ENCODE data around the gene ERCC4. TPM values are rescaled to one million over a fixed set of nuclear protein-coding genes. Genes with fewer than 3 reads are reported as not detected.

Gene ERCC4
- polyA plus RNA-seq (2012; ENCODE audit: insufficient read length, low read depth), result 5.3 TPM

DNA sequence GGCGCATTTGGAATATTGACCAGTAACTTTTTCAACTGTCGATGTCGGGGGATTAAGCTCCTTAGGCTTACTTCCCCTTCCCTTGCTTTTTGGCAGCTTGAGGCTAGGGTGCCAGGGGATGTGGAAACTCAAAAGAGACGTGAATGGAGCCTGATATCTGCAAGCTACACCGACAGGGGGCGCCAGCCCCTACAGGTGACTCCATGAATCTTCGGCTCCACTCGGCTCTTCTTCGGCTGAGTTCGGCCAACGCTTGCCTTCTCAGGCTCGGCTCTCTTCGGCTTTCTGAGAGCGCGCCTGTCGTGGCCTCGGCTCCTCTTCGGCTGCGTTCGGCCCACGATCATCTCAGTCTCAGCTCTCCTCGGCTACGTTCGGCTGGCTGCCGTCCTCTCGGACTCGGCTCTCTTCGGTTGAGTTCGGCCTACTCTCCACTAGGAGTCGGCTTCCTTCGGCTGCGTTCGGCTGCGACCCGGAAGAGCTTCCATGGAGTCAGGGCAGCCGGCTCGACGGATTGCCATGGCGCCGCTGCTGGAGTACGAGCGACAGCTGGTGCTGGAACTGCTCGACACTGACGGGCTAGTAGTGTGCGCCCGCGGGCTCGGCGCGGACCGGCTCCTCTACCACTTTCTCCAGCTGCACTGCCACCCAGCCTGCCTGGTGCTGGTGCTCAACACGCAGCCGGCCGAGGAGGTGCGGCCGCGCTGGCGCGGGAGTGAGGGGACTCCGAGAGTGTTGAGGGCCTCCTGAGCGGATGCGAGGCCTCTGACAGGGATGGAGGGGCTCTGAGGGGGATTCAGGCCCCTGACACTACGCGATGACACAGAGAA lies at the start of gene ERCC4:
Gene ERCC4, plus strand, starts transcription at position 472 of the 827 bp plus-strand sequence. Its CDS starts 12 bp downstream, at position 484.
- TF ChIP-seq, protein P1, sequence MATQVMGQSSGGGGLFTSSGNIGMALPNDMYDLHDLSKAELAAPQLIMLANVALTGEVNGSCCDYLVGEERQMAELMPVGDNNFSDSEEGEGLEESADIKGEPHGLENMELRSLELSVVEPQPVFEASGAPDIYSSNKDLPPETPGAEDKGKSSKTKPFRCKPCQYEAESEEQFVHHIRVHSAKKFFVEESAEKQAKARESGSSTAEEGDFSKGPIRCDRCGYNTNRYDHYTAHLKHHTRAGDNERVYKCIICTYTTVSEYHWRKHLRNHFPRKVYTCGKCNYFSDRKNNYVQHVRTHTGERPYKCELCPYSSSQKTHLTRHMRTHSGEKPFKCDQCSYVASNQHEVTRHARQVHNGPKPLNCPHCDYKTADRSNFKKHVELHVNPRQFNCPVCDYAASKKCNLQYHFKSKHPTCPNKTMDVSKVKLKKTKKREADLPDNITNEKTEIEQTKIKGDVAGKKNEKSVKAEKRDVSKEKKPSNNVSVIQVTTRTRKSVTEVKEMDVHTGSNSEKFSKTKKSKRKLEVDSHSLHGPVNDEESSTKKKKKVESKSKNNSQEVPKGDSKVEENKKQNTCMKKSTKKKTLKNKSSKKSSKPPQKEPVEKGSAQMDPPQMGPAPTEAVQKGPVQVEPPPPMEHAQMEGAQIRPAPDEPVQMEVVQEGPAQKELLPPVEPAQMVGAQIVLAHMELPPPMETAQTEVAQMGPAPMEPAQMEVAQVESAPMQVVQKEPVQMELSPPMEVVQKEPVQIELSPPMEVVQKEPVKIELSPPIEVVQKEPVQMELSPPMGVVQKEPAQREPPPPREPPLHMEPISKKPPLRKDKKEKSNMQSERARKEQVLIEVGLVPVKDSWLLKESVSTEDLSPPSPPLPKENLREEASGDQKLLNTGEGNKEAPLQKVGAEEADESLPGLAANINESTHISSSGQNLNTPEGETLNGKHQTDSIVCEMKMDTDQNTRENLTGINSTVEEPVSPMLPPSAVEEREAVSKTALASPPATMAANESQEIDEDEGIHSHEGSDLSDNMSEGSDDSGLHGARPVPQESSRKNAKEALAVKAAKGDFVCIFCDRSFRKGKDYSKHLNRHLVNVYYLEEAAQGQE (IDR thresholded peaks at IDR 0.05; ENCODE audit: insufficient read depth in 1 of 2, low read depth in 2 of 2, low read length in 2 of 2), result no peak
- no peak for TF ChIP-seq SIN3A (IDR thresholded peaks at IDR 0.05; ENCODE audit: borderline replicate concordance, insufficient read depth, low read length)
- TF ChIP-seq FOXP2 (optimal IDR thresholded peaks at IDR 0.05; ENCODE audit: borderline replicate concordance, extremely low read depth, extremely low read length, insufficient read depth), result peak; percentile 18
- peak; percentile 67; the same call in 1 of the 2 replicates for TF ChIP-seq POLR2AphosphoS5 (IDR thresholded peaks at IDR 0.05; ENCODE audit: low read depth, low read length)
- TF ChIP-seq TAF1 (IDR thresholded peaks at IDR 0.05; ENCODE audit: borderline replicate concordance, insufficient read depth, low read length), result 0 out of 2 replicates have a peak, but pooled peaks have one; percentile 28

DNA sequence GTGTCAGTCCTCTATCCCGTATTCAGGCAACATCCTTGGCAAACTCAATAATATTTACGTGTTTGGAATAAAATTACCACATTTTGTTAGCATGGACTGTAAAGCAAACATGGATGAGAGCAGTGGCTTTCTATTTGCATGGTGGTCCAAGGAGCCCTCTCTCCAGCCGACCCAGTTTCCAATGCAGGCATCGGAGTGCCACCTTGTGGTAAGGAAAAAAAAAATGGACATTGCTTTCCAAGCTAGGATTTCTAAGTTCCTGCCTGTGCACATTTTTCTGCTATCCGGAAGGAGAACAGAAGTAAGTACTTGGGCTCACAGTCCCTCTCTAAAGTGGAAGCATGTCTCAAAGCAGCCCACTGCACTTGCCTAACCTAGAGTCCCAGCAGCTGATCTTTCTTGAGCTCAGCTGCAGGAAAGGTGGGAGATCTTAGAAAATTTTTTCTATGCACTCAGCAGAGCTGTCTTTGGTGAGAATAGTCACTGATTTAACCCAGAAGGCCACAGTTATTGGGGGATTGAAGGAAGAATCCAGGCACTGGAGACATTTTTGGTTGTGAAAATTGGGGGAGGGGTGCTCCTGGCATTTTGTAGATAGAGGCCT lies 46.0 kb upstream of the ERCC4 start:
- TF ChIP-seq SIN3A (IDR thresholded peaks at IDR 0.05; ENCODE audit: borderline replicate concordance, insufficient read depth, low read length) (no peak), POLR2AphosphoS5 (IDR thresholded peaks at IDR 0.05; ENCODE audit: low read depth, low read length) (no peak), TAF1 (IDR thresholded peaks at IDR 0.05; ENCODE audit: borderline replicate concordance, insufficient read depth, low read length) (no peak), FOXP2 (optimal IDR thresholded peaks at IDR 0.05; ENCODE audit: borderline replicate concordance, extremely low read depth, extremely low read length, insufficient read depth) (no peak)
- TF ChIP-seq, protein P1 (IDR thresholded peaks at IDR 0.05; ENCODE audit: insufficient read depth in 1 of 2, low read depth in 2 of 2, low read length in 2 of 2), result no peak

DNA sequence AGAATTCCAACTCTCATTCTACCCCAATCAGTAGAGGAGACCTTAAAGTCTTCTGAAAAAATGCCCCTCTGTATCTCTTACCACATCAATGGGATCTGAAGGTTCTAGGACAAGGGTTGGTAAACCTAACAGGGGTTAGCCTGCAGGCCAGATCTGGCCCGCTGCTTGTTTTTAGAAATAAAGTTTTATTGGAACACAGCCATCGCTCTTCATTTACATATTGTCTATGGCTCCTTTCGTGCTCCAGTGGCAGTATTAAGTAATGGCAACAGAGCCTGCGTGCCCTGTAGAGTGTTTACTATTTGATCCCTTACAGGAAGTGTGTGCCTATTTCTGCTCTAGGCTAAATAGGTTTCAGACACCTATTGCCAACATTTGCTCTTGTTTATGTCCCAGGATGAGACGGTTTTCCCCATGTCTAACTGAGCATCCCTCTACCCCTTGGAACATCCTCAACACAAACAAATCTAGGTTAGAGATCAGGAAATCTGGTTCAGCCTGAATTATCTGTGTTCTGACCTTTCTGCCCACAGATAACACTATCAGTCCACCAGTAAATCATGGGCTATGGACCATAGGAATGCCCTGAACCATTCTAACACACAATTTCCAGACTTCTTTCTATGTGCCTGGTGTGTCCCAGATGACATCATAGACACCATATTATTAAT lies 44.2 kb upstream of the ERCC4 start:
- TF ChIP-seq SIN3A (IDR thresholded peaks at IDR 0.05; ENCODE audit: borderline replicate concordance, insufficient read depth, low read length), result no peak
- TF ChIP-seq POLR2AphosphoS5 (IDR thresholded peaks at IDR 0.05; ENCODE audit: low read depth, low read length), result no peak
- TF ChIP-seq, protein P1 (IDR thresholded peaks at IDR 0.05; ENCODE audit: insufficient read depth in 1 of 2, low read depth in 2 of 2, low read length in 2 of 2), result no peak
- TF ChIP-seq TAF1 (IDR thresholded peaks at IDR 0.05; ENCODE audit: borderline replicate concordance, insufficient read depth, low read length), result no peak
- no peak for TF ChIP-seq FOXP2 (optimal IDR thresholded peaks at IDR 0.05; ENCODE audit: borderline replicate concordance, extremely low read depth, extremely low read length, insufficient read depth)

DNA sequence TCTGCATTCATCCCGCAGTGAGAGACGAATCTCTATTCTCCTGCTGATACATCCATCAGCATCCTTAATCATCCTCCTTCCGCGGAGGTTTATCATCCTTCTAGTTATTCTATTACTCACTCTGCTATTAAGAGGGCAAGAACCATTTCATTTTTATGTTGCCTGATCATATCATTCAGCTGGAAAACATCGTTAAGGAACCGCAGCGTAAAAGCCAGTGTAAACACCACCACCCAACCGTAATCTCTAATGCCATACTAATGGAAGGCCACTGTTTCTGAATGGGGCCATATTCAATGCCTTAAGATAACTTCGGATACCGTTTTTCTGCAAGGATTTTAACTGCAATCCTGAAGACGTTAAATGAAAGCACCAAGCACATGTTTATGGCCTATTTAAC lies 36.7 kb upstream of the ERCC4 start:
- TF ChIP-seq FOXP2 (optimal IDR thresholded peaks at IDR 0.05; ENCODE audit: borderline replicate concordance, extremely low read depth, extremely low read length, insufficient read depth), result no peak
- no peak for TF ChIP-seq TAF1 (IDR thresholded peaks at IDR 0.05; ENCODE audit: borderline replicate concordance, insufficient read depth, low read length)
- no peak for TF ChIP-seq POLR2AphosphoS5 (IDR thresholded peaks at IDR 0.05; ENCODE audit: low read depth, low read length)
- TF ChIP-seq SIN3A (IDR thresholded peaks at IDR 0.05; ENCODE audit: borderline replicate concordance, insufficient read depth, low read length), result no peak
- TF ChIP-seq, protein P1 (IDR thresholded peaks at IDR 0.05; ENCODE audit: insufficient read depth in 1 of 2, low read depth in 2 of 2, low read length in 2 of 2), result no peak

Data from PFSK-1 (cell line).